Right lobe of liver (tissue), 4 donors: ENCODE measurements around the gene GPC6.

Source experiments
- CTCF ChIP-seq, 4 donors: fragments of 200-600 bp in 3 of 4; fragments of 450-650 bp in 1 of 4; IDR thresholded peaks; one replicate each; pipeline versions ENCODE4 v1.5.1 to v1.8.0; 2016 to 2022; ENCODE audit warnings: antibody characterized with exemption in 4 of 4, mild to moderate bottlenecking in 2 of 4
- POLR2A ChIP-seq: fragments of 450-650 bp; IDR thresholded peaks from one replicate; pipeline ENCODE4 v1.6.1; 2017; ENCODE audit warnings: antibody characterized with exemption, mild to moderate bottlenecking
- donor health status: DM: no; HTN: no; CAD: no.
- donor health status: DM: no; HTN: no; CAD: no.
- donor health status: DM: no; HTN: yes; CAD: no.

GRCh38 chr13:94177041-94177440, 950.4 kb downstream of the GPC6 start:
- TF ChIP-seq CTCF (IDR thresholded peaks at IDR 0.05) (no peak), POLR2A (no peak)
